Retinal pigment epithelial cell (primary cell): Measurements from ENCODE around the gene CGREF1.

Experiments
- DNase-seq: peaks from one replicate; pipeline ENCODE4 v3.0.0-alpha.2; 2010; ENCODE audit warnings: low read depth
- H3K4me3 ChIP-seq: 2 replicates; pipeline ENCODE4 v1.5.1; 2011; ENCODE audit warnings: mild to moderate bottlenecking, low read length, control low read depth, moderate library complexity
- TF ChIP-seq, protein P1 (sequence below): conservative IDR thresholded peaks from 2 replicates; pipeline ENCODE4 v1.5.1; 2011; ENCODE audit warnings: low read depth, low read length, control low read depth, inconsistent platforms

CGREF1 gene

DNA sequence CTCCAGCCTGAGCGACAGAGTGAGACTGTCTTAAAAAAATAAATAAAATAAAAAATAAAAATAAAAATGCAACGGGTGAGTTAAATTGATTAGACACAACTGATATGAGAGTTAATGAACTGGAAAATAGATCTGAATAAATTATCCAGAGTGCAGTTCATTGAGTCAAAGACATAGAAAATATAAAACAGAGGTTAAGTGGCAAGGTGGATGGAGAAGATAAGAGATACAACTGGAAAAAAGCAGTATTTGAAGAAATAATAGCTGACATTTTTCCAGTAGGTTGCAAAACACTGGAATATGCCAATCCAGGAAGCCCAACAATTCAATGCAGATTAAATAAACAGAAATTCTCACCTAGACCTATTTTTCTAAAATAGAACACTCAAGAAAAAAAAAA, 10.7 kb downstream of the CGREF1 start:
- TF ChIP-seq, protein P1, sequence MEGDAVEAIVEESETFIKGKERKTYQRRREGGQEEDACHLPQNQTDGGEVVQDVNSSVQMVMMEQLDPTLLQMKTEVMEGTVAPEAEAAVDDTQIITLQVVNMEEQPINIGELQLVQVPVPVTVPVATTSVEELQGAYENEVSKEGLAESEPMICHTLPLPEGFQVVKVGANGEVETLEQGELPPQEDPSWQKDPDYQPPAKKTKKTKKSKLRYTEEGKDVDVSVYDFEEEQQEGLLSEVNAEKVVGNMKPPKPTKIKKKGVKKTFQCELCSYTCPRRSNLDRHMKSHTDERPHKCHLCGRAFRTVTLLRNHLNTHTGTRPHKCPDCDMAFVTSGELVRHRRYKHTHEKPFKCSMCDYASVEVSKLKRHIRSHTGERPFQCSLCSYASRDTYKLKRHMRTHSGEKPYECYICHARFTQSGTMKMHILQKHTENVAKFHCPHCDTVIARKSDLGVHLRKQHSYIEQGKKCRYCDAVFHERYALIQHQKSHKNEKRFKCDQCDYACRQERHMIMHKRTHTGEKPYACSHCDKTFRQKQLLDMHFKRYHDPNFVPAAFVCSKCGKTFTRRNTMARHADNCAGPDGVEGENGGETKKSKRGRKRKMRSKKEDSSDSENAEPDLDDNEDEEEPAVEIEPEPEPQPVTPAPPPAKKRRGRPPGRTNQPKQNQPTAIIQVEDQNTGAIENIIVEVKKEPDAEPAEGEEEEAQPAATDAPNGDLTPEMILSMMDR = no peak
- H3K4me3 ChIP-seq = no peak overlapping the region
- no peak for DNase-seq

DNA sequence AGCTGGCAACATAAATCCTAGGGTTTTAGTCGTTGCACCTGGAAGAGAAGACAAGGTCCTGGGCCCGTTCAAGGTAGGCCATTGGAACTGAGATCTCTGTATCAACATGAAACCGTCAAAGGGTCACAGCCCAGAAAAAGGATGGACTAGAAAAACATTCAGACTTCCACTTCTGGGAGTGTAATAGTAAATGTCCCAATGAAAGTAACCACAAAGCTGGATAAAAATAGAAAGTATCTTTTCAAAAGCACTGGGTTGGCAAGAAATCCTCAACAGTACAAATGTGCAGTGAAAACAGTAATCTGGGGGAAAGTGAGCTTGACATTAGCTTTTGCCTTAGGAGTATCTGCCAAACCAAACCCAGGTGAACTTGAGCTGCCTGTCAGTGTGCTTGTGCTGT, 12.9 kb downstream of the CGREF1 start:
- DNase-seq = no peak
- TF ChIP-seq, protein P1 = no peak
- no peak overlapping the region for H3K4me3 ChIP-seq

DNA sequence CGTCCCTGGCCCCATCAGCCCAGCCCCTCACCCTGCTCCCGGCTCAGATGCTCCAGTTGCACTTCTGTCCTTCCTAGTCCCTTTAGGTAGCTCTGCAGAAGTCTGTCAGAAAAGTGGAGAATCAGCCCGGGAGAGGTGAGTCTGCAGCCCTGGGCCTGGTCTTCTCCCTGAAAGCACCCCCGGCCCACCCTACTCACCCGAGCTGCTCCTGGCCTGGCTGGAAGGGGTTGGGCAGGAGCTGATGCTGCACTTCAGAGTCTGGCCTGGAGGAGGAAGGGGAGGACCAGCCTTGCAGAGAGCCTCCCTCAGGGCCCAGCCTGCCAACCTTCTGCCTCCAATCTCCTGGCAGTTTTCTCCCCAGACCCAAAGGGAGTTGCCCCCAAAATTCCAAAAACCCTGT, 16.6 kb downstream of the CGREF1 start:
- no peak overlapping the region for H3K4me3 ChIP-seq
- DNase-seq = no peak
- TF ChIP-seq, protein P1 = no peak

DNA sequence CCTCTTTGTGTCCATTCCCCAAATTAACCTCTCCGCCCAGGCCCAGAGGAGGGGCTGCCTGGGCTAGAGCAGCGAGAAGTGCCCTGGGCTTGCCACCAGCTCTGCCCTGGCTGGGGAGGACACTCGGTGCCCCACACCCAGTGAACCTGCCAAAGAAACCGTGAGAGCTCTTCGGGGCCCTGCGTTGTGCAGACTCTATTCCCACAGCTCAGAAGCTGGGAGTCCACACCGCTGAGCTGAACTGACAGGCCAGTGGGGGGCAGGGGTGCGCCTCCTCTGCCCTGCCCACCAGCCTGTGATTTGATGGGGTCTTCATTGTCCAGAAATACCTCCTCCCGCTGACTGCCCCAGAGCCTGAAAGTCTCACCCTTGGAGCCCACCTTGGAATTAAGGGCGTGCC, 18.9 kb downstream of the CGREF1 start:
- TF ChIP-seq, protein P1 = no peak
- no peak overlapping the region for H3K4me3 ChIP-seq
- no peak for DNase-seq

DNA sequence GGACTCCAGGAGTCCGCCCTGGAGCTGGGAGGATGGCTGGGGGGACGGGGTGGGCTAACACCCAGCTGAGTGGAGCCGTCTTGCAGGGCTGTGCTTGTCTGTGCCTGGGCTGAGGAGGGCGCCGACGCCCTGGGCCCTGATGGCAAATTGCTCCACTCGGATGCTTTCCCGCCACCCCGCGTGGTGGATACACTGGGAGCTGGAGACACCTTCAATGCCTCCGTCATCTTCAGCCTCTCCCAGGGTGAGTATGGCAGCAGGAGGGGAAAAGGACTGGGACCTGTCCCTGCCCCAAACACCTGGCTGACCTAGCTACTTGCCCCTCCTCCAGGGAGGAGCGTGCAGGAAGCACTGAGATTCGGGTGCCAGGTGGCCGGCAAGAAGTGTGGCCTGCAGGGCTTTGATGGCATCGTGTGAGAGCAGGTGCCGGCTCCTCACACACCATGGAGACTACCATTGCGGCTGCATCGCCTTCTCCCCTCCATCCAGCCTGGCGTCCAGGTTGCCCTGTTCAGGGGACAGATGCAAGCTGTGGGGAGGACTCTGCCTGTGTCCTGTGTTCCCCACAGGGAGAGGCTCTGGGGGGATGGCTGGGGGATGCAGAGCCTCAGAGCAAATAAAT, 19.5 kb downstream of the CGREF1 start:
- TF ChIP-seq, protein P1 = no peak
- H3K4me3 ChIP-seq = no peak overlapping the region
- DNase-seq = no peak

DNA sequence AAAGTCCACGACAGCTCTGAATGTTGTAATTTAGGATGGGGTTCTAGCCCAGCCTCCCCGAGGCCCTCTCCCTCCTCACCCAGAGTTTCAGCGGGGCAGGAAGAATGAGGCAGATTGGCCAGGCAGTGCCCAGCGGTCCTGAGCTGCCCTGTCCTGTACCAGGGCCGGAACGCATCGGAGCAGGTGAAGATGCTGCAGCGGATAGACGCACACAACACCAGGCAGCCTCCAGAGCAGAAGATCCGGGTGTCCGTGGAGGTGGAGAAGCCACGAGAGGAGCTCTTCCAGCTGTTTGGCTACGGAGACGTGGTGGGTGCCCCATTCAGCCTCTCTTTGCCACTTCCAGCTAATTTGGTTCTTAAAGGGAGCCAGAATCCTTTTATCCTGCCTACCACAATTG, 21.6 kb downstream of the CGREF1 start:
- no peak for DNase-seq
- no peak overlapping the region for H3K4me3 ChIP-seq
- TF ChIP-seq, protein P1 = no peak

DNA sequence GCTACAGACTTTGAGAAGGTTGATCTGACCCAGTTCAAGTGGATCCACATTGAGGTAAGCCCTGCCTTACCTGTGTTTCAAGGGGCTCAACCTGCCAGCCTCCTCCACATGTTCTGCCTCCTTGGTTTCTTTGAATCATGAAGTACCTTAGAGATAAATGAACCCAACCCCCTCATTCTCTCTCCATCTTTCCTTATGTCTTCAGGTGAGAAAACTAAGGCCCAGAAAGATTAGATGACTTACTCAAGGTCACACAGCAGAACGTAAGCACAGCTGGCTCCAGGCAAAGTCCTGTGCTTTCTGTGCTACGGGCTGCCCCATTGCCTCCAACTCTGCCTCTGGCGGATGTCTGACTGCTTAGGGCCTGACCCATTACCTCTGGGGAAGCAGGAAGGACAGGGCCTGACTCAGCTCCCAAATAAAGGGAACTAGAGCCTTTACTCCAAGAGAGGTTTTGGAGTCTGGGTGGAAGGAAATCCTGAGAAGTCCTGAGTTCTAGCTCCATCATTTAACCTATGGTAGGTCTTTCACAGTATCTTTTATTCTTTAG, 22.1 kb downstream of the CGREF1 start:
- DNase-seq = no peak
- TF ChIP-seq, protein P1 = no peak
- no peak overlapping the region for H3K4me3 ChIP-seq
